HG03097 (cell line): ENCODE results near the gene LCE1D.

Experiments used
- ATAC-seq: cut with Tn5 transposase; IDR thresholded peaks from one replicate; pipeline ENCODE4 v1.9.1; 2021; ENCODE audit not compliant: unreplicated experiment, low FRiP score

LCE1D gene

GRCh38 chr1:152811050-152811449, 14.5 kb downstream of the LCE1D start:
- ATAC-seq: no peak

- ATAC-seq: no peak
Measured at GRCh38 chr1:152811671-152812070, 15.2 kb downstream of the LCE1D start, which contains the start of gene LCE1B. LCE1B (plus strand) TSS chr1:152811971; CDS start chr1:152812447, 476 bp downstream.

GRCh38 chr1:152817309-152817708, 20.8 kb downstream of the LCE1D start:
- ATAC-seq: no peak

DNA sequence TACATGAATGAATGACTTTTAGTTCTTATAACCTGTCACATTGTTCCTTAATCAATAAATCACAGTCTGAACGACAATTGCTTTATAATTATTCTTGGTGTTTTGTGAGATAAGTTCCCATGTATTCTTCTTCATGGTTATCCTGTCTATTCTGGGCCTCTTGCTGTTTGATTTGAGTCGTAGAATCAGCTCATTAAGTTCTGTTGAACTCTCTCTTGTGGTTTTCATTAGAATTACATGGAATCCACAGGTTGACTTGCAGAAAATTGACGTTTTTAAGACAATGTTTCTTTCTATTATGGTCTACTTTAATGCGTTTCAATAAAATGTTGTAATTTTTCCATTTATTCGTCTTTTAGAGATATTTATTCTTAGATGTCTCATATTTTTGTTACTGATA, 26.8 kb downstream of the LCE1D start:
- no peak for ATAC-seq

GRCh38 chr1:152824964-152825363, 28.4 kb downstream of the LCE1D start:
- no peak for ATAC-seq

- ATAC-seq: no peak
Measured at GRCh38 chr1:152827173-152827572, 30.7 kb downstream of the LCE1D start, which contains the start of gene LCE1A. LCE1A (plus strand) TSS chr1:152827473; CDS start chr1:152827473, 0 bp downstream.

DNA sequence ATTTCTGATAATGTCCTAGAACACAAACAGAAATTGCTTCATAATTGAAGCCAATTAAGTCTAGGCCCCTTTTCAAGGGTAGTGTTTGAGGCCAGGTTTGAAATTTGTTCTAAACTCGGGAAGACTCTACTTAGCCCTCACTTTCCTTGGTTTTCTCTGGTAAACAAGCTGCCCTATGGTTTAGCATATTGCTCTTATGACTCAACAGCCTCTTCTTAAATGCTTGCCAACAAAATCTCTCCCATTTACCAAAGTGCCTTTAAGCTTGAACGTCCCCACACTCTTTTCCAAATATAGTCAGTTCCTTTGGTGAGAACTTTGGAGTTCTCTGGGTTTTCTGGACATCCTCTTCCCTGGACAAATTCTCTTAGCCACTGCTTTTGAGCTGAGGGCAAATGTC, 40.3 kb downstream of the LCE1D start:
- no peak for ATAC-seq

DNA sequence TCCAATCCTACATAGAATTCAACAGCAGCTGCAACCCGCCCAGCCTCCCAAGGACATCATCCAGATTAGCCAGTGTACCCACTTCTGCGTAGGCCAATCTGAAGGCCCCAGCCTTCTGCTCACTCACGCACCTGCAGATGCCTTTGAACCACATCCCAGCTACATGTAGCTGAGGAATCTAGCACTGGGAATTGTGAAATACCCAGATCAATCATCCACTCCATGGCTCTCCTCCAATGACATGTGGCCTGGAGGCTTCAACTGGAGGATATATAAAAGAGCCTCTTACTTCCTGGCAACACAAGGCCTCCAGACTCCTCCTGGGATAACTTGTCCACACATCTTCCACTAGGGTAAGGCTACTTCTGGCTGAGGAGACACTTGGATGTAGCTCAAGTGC, 46.0 kb downstream of the LCE1D start, which contains the start of gene LCE6A:
TSS of gene LCE6A (plus strand) at position 301 of the 400 bp plus-strand sequence. CDS start 665 bp downstream, outside the sequence.
- ATAC-seq: no peak
